Naive thymus-derived CD8-positive, alpha-beta T cell (primary cell): Measurements from ENCODE around the gene STIM2. TPM values are rescaled to one million over a fixed set of nuclear protein-coding genes. Genes with fewer than 3 reads are reported as not detected.

Experiments
- ATAC-seq, 2 donors: fragments of 150-1000 bp; cut with Tn5 transposase in 1 of 2; sonication (Bioruptor Pico), chemical (Tn5 transposase) in 1 of 2; 1 replicate in 1 of 2; 2 replicates in 1 of 2; pipeline ENCODE4 v1.10.0; 2021; ENCODE audit warnings: mild to moderate bottlenecking in 2 of 2, moderate library complexity in 2 of 2
- POLR2A ChIA-PET: fragments of 350-600 bp; sonication (Branson Sonifier 250); formaldehyde crosslinking; loops from one replicate; lab custom pipeline; 2021; ENCODE audit warnings: antibody characterized with exemption; lab: Charles Lee
- DNase-seq, 10 donors: peaks; one replicate each; pipeline versions ENCODE4 v3.0.0 to v3.0.0-alpha.2; 2020 to 2022
- H3K27ac Mint-ChIP-seq, 10 donors: one replicate each; pipeline ENCODE4 v1.8.0; 2020 to 2022; ENCODE audit warnings: mild to moderate bottlenecking in 10 of 10, mixed read lengths in 10 of 10, moderate library complexity in 4 of 10, inconsistent platforms in 1 of 10
- H3K27me3 Mint-ChIP-seq, 5 donors: one replicate each; pipeline ENCODE4 v1.8.0; 2021 to 2022; ENCODE audit warnings: mixed read lengths in 5 of 5
- H3K36me3 Mint-ChIP-seq, 3 donors: one replicate each; pipeline ENCODE4 v1.8.0; 2020 to 2022; ENCODE audit warnings: mixed read lengths in 3 of 3, mild to moderate bottlenecking in 2 of 3, inconsistent platforms in 1 of 3
- H3K4me1 Mint-ChIP-seq, 4 donors: one replicate each; pipeline ENCODE4 v1.8.0; 2021 to 2022; ENCODE audit warnings: mixed read lengths in 4 of 4
- H3K4me3 Mint-ChIP-seq, 10 donors: one replicate each; pipeline ENCODE4 v1.8.0; 2020 to 2022; ENCODE audit warnings: mild to moderate bottlenecking in 10 of 10, mixed read lengths in 10 of 10, moderate library complexity in 6 of 10, inconsistent platforms in 1 of 10
- H3K9me3 Mint-ChIP-seq, 9 donors: one replicate each; pipeline ENCODE4 v1.8.0; 2020 to 2022; ENCODE audit warnings: mixed read lengths in 9 of 9, mild to moderate bottlenecking in 3 of 9, inconsistent platforms in 1 of 9, moderate library complexity in 1 of 9
- polyA plus RNA-seq, 3 donors: library from polyadenylated mRNA; unstranded; fragments of 300-500 nt; fragmentation: Illumina TruSeq; gene quantifications; one replicate each; pipeline ENCODE4 v1.2.3, GENCODE V29; 2021
- total RNA-seq, 8 experiments: library from RNA in 2 of 8; stranded (reverse) in 2 of 8; gene quantifications; one replicate each; pipeline ENCODE4 v1.2.3 and lab custom pipeline; 2021 to 2026

STIM2 gene
- total and polyA plus RNA-seq, 5 experiments from 2014 or later: 22.2 to 105 (median 35.4) TPM

GRCh38 chr4:27055221-27055760 is 194.7 kb downstream of the STIM2 start:
- H3K27me3 Mint-ChIP-seq: peaks cover 13 to 59% (median 26%) of the 10 kb centered on the region in 5 donors
- no peaks in the 10 kb centered on the region for H3K9me3 Mint-ChIP-seq
- H3K36me3 Mint-ChIP-seq: no peaks in the 10 kb centered on the region
- H3K4me1 Mint-ChIP-seq: no peaks in the 10 kb centered on the region
- H3K27ac Mint-ChIP-seq: no peak overlapping the region
- DNase-seq: no peak
- POLR2A ChIA-PET: no interaction called here
- H3K4me3 Mint-ChIP-seq: no peak overlapping the region
- ATAC-seq: no peak

- no peaks in the 10 kb centered on the region for H3K9me3 Mint-ChIP-seq
- H3K4me1 Mint-ChIP-seq: no peaks in the 10 kb centered on the region
- no peaks in the 10 kb centered on the region for H3K36me3 Mint-ChIP-seq
- DNase-seq (no peak), ATAC-seq (no peak)
- POLR2A ChIA-PET: no interaction called here
- H3K27ac Mint-ChIP-seq: no peak overlapping the region
- no peak overlapping the region for H3K4me3 Mint-ChIP-seq
- peaks cover 10 to 52% (median 22%) of the 10 kb centered on the region in 5 donors for H3K27me3 Mint-ChIP-seq
Observed at GRCh38 chr4:27056281-27056680, 195.6 kb downstream of the STIM2 start.

GRCh38 chr4:27057053-27057452 is 196.4 kb downstream of the STIM2 start:
- H3K9me3 Mint-ChIP-seq: no peaks in the 10 kb centered on the region
- peaks cover 10 to 56% (median 22%) of the 10 kb centered on the region in 5 donors for H3K27me3 Mint-ChIP-seq
- no peaks in the 10 kb centered on the region for H3K4me1 Mint-ChIP-seq
- no peak overlapping the region for H3K4me3 Mint-ChIP-seq
- ATAC-seq (no peak), DNase-seq (no peak)
- POLR2A ChIA-PET: no interaction called here
- no peak overlapping the region for H3K27ac Mint-ChIP-seq
- H3K36me3 Mint-ChIP-seq: no peaks in the 10 kb centered on the region

DNA sequence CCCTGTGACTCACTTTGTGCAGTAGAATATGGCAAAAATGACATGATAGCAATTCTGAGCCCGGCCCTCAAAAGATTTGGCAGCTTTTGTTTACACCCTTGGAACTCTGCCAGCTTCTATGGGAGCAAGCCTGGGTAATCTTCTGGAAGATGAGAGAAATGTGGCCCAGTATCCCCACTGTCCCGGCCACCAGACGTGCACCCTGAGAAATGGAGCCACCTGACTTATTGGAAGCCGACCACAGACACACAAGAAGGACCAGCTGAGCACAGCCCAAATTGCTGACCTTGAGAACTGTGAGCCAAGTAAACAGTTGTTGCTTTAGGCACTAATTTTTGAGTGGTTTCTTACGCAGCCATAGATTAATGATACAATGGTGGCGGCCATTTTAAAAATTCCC is 197.0 kb downstream of the STIM2 start:
- DNase-seq: no peak
- POLR2A ChIA-PET: no interaction called here
- Mint-ChIP-seq H3K27me3 (peaks cover 9 to 59% (median 20%) of the 10 kb centered on the region in 5 donors), H3K9me3 (no peaks in the 10 kb centered on the region), H3K4me1 (no peaks in the 10 kb centered on the region), H3K36me3 (no peaks in the 10 kb centered on the region), H3K27ac (no peak overlapping the region), H3K4me3 (no peak overlapping the region)
- ATAC-seq: no peak

DNA sequence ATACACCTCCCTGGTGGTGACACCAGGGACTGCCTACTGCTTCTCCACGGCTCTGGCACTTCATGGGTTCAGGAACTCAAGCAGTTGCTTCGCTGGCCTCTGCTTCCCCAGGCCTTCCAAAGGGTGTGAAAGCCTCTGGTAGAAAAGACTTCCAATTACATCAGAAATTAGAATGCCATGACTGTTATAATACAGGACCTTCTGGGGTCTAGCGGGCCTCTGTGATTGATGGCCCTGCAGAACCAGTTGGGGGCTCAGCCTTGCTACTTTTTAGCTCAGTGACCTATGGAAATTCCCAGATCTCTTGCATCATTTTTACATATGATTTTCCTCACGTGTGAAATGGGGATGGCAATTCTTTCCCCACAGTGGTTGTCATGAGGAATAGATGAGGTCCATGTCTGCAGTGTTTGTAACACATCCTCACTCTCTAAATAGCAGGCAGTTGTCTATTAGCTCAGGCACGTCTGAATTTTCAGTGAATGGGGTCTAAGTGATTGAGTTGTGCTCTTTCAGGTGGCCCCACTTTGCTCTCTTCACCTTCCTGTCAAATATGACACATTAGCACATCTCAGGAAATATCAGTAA is 198.3 kb downstream of the STIM2 start:
- Mint-ChIP-seq H3K4me1 (no peaks in the 10 kb centered on the region), H3K4me3 (no peak overlapping the region), H3K27me3 (peaks cover 8 to 48% (median 16%) of the 10 kb centered on the region in 5 donors), H3K27ac (no peak overlapping the region), H3K9me3 (no peaks in the 10 kb centered on the region), H3K36me3 (no peaks in the 10 kb centered on the region)
- no peak for ATAC-seq
- DNase-seq: no peak
- POLR2A ChIA-PET: no interaction called here

GRCh38 chr4:27059446-27059845 is 198.8 kb downstream of the STIM2 start:
- Mint-ChIP-seq H3K36me3 (no peaks in the 10 kb centered on the region), H3K4me3 (no peak overlapping the region), H3K27me3 (peaks cover 8 to 46% (median 15%) of the 10 kb centered on the region in 5 donors), H3K4me1 (no peaks in the 10 kb centered on the region), H3K27ac (no peak overlapping the region), H3K9me3 (no peaks in the 10 kb centered on the region)
- ATAC-seq (no peak), DNase-seq (no peak)
- POLR2A ChIA-PET: no interaction called here

- Mint-ChIP-seq H3K9me3 (no peaks in the 10 kb centered on the region), H3K27me3 (peaks cover 3 to 30% (median 22%) of the 10 kb centered on the region in 5 donors), H3K27ac (no peak overlapping the region), H3K4me3 (no peak overlapping the region), H3K36me3 (no peaks in the 10 kb centered on the region), H3K4me1 (no peaks in the 10 kb centered on the region)
- POLR2A ChIA-PET: no interaction called here
- no peak for ATAC-seq
- DNase-seq: no peak
Observed at GRCh38 chr4:27062256-27062655, 201.6 kb downstream of the STIM2 start.

DNA sequence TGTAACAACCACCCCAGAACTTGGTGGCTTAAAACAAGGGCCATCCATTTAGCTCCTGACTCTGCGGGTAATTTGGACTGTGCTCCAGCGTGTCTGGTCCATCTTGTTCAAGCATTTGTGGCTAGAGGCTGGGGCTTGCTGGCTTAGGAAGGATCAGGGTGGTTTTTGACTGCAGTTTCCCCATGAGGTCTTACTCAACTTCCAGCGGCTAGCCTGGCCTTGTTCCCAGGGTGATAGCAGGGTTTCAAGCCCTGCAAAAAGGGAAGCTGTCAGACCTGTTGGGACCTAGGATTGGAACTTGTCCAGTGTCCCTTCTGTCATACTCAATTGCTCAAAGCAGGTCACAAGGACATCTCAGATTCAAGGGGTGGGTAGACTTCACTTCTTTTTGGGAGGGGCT is 205.9 kb downstream of the STIM2 start:
- ATAC-seq: no peak
- no peaks in the 10 kb centered on the region for H3K4me1 Mint-ChIP-seq
- no peak overlapping the region for H3K27ac Mint-ChIP-seq
- POLR2A ChIA-PET: no interaction called here
- DNase-seq: no peak
- no peak overlapping the region for H3K4me3 Mint-ChIP-seq
- H3K27me3 Mint-ChIP-seq: peaks cover 3 to 31% (median 19%) of the 10 kb centered on the region in 5 donors
- H3K9me3 Mint-ChIP-seq: peaks cover 0 to 5% (median 0%) of the 10 kb centered on the region in 9 donors
- H3K36me3 Mint-ChIP-seq: no peaks in the 10 kb centered on the region

DNA sequence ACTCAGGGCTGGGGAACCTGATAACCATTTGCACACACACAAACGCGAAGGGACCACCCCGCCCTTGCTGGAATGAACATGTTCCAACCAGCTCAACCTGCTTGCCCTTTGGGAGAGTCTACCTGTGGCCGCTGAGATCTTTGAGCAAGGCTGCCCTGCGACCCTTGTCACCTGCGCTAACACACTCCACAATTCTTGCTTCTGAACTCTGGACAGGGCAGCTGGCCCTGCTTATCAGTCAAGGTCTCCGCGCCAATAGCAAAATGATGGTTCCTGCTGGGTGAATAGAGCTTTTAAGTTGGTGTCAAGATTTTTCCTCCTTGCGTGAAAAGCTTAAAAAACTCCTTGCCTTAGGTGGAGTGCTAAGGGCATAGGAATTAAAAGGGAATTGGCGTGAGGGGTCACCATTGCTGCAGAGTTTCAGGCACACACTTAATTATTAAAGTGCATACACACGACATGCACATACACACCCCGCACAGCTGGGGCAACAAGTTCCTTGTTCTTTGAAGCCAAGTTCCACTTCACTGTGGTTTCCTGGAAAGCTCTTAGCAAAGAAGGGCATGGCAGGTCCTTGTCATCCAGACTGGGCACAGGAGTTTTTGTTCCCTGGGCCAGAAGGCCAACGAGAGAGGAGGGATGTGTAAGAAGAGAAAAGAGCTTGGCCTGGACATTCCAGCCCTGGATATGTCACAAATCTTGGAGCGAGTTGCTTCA is 207.7 kb downstream of the STIM2 start:
- Mint-ChIP-seq H3K27ac (no peak overlapping the region), H3K36me3 (no peaks in the 10 kb centered on the region), H3K4me1 (no peaks in the 10 kb centered on the region), H3K27me3 (peaks cover 0 to 30% (median 13%) of the 10 kb centered on the region in 5 donors), H3K9me3 (peaks cover 0 to 5% (median 0%) of the 10 kb centered on the region in 9 donors), H3K4me3 (no peak overlapping the region)
- DNase-seq (no peak), ATAC-seq (no peak)
- POLR2A ChIA-PET: no interaction called here
